Measurements from ENCODE around the gene PARD6A.

- TF ChIP-seq CTCF (conservative IDR thresholded peaks at IDR 0.05 in 1 of 2, IDR thresholded peaks at IDR 0.05 in 1 of 2; ENCODE audit: low read depth in 1 of 2, low read length in 2 of 2): peak in 1 of 2 donors; percentile 2
- TF ChIP-seq EZH2 (IDR thresholded peaks at IDR 0.05; ENCODE audit: low read length, missing control alignments): no peak
These were observed 7.9 kb downstream of the PARD6A start for GRCh38 chr16:67668495-67669157.

Data from fibroblast of lung (primary cell).